Measurements from ENCODE around the gene PRKAA2.

The PRKAA2 gene

GRCh38 chr1:56726706-56727105, 81.6 kb downstream of the PRKAA2 start:
- DNase-seq = no peak

- DNase-seq = no peak
Measured at GRCh38 chr1:56728964-56729363, 83.8 kb downstream of the PRKAA2 start.

- no peak for DNase-seq
Measured at GRCh38 chr1:56745231-56745630, 100.1 kb downstream of the PRKAA2 start.

GRCh38 chr1:56754708-56755479, 109.8 kb downstream of the PRKAA2 start:
- no peak for DNase-seq

- DNase-seq = no peak
Measured at GRCh38 chr1:56755911-56756310, 110.8 kb downstream of the PRKAA2 start.

GRCh38 chr1:56758135-56758534, 113.0 kb downstream of the PRKAA2 start:
- no peak for DNase-seq

- no peak for DNase-seq
Measured at GRCh38 chr1:56758794-56759193, 113.7 kb downstream of the PRKAA2 start.
